ENCODE data around the gene PRAMEF4. TPM values are rescaled to one million over a fixed set of nuclear protein-coding genes. Genes with fewer than 3 reads are reported as not detected.
"Not testable (repeated sequence)": the region's sequence is repeated elsewhere in the genome, so short reads cannot be mapped to it uniquely, and the experiment has no call there.

Gene PRAMEF4
- total RNA-seq (2021) (not detected in 2 replicates), Bru-seq, nascent RNA (not detected), BruChase-seq, experiment 1, labeled RNA remaining after a 2-hour chase (not detected), BruChase-seq, experiment 2, labeled RNA remaining after a 6-hour chase (not detected)
- long read RNA-seq, result 0 reads

DNA sequence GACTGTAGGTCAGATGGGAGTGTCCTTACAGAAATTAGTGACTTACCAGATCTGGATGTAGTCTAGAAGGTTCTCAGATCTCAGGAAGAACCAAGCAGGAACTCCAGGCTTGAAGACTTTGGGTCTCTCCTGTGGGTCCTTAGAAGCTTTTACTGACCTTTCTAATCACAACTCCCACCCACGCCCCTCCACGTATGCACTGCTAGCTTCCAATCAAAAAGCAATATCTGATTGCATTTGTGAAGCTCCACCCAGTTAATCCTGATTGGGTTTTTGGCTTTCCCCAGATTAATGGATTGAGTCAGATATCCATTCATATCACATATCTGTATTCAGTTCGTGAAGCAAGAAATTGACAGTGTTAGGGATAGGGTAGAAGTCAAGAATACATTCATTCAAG is at the start of gene PRAMEF4:
PRAMEF4 (minus strand) TSS at position 101 of the 400 bp plus-strand sequence. CDS start 2,807 bp downstream, outside the sequence.
- H3K9me3 ChIP-seq (ENCODE audit: low read depth, low read length, poor library complexity, severe bottlenecking); H3K4me3 ChIP-seq (ENCODE audit: low read depth, low read length, poor library complexity, severe bottlenecking); H3K27ac ChIP-seq (ENCODE audit: low read depth, low read length, poor library complexity, severe bottlenecking); intact Hi-C loops (cut with micrococcal nuclease; ENCODE audit: unreplicated experiment); POLR2A ChIA-PET (ENCODE audit: low non-redundant PET); H3K27me3 ChIP-seq (replicated peaks; ENCODE audit: insufficient read depth, low read depth, low read length, poor library complexity); H3K36me3 ChIP-seq (ENCODE audit: insufficient read depth, low read length, poor library complexity, severe bottlenecking); H3K4me1 ChIP-seq (ENCODE audit: insufficient read depth, low read length, poor library complexity, severe bottlenecking); DNase-seq (ENCODE audit: low spot score); CTCF ChIA-PET; BruUV-seq (replicated peaks): not testable (repeated sequence)

DNA sequence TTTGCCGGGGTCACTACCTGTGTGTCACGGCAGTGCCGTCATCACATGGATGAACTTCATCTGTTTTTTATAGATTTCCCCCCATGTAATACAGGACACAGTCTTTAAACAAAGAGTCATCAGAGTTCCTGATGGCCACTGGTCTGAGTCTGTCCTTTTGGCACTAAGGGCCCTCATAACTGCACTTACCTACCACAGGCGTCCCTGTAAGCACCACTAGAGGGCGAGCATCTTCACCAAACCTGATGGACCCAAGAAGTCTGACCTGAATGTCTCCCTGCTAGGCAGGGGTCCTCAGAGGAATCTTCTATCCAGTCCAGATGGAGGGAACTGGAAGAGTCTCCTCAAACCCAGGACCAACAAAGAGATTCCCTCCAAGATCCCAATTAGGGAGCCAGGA is 38.4 kb upstream of the PRAMEF4 start:
- BruUV-seq (replicated peaks); H3K36me3 ChIP-seq (ENCODE audit: insufficient read depth, low read length, poor library complexity, severe bottlenecking); H3K27ac ChIP-seq (ENCODE audit: low read depth, low read length, poor library complexity, severe bottlenecking); intact Hi-C loops (cut with micrococcal nuclease; ENCODE audit: unreplicated experiment); DNase-seq (ENCODE audit: low spot score); H3K4me3 ChIP-seq (ENCODE audit: low read depth, low read length, poor library complexity, severe bottlenecking); POLR2A ChIA-PET (ENCODE audit: low non-redundant PET); H3K4me1 ChIP-seq (ENCODE audit: insufficient read depth, low read length, poor library complexity, severe bottlenecking); CTCF ChIA-PET; H3K9me3 ChIP-seq (ENCODE audit: low read depth, low read length, poor library complexity, severe bottlenecking); H3K27me3 ChIP-seq (replicated peaks; ENCODE audit: insufficient read depth, low read depth, low read length, poor library complexity): not testable (repeated sequence)

DNA sequence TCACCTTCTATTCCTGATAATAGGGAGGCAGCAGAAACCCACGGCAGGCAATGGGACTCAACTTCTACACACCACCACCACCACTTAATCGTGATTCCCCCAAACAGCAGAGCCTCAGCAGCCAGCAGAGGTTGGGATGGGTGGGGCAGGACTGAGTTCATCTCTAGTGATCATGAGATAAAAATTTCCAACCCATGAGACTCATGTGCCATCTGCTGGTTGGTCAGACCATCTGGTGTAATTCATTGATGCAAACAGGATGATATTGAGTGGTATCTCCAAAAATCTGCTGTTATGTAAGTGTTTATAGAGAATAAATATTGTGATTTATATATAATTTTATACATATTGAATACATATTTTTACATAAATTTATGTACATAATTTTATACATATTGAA is 35.7 kb upstream of the PRAMEF4 start:
- H3K27ac ChIP-seq (ENCODE audit: low read depth, low read length, poor library complexity, severe bottlenecking); POLR2A ChIA-PET (ENCODE audit: low non-redundant PET); BruUV-seq (replicated peaks); H3K27me3 ChIP-seq (replicated peaks; ENCODE audit: insufficient read depth, low read depth, low read length, poor library complexity); H3K4me3 ChIP-seq (ENCODE audit: low read depth, low read length, poor library complexity, severe bottlenecking); H3K9me3 ChIP-seq (ENCODE audit: low read depth, low read length, poor library complexity, severe bottlenecking); H3K36me3 ChIP-seq (ENCODE audit: insufficient read depth, low read length, poor library complexity, severe bottlenecking); DNase-seq (ENCODE audit: low spot score); CTCF ChIA-PET; H3K4me1 ChIP-seq (ENCODE audit: insufficient read depth, low read length, poor library complexity, severe bottlenecking); intact Hi-C loops (cut with micrococcal nuclease; ENCODE audit: unreplicated experiment): not testable (repeated sequence)

DNA sequence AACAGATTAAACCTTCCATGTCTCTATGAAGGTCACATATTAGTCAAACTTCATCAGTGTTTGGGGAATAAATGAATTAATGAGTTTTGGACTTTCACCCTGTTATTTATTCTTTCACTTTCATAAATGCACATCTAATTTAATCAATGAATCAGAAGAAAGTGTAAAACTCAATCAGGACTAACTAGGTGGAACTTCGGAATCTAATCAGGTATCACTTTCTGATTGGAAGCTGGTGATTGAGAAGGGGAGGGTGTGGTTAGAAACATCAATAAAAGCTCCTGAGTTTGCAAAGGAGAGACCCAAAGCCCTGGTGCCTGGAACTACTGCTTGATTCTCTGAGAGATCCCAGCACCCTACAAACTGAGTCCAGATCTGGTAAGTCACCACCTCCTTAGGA is 30.3 kb upstream of the PRAMEF4 start, which contains the start of gene PRAMEF7:
PRAMEF7 (plus strand) TSS at position 301 of the 400 bp plus-strand sequence. CDS start 1,083 bp downstream, outside the sequence.
- H3K4me1 ChIP-seq (ENCODE audit: insufficient read depth, low read length, poor library complexity, severe bottlenecking); intact Hi-C loops (cut with micrococcal nuclease; ENCODE audit: unreplicated experiment); H3K27ac ChIP-seq (ENCODE audit: low read depth, low read length, poor library complexity, severe bottlenecking); CTCF ChIA-PET; H3K9me3 ChIP-seq (ENCODE audit: low read depth, low read length, poor library complexity, severe bottlenecking); H3K36me3 ChIP-seq (ENCODE audit: insufficient read depth, low read length, poor library complexity, severe bottlenecking); H3K27me3 ChIP-seq (replicated peaks; ENCODE audit: insufficient read depth, low read depth, low read length, poor library complexity); DNase-seq (ENCODE audit: low spot score); POLR2A ChIA-PET (ENCODE audit: low non-redundant PET); H3K4me3 ChIP-seq (ENCODE audit: low read depth, low read length, poor library complexity, severe bottlenecking); BruUV-seq (replicated peaks): not testable (repeated sequence)

DNA sequence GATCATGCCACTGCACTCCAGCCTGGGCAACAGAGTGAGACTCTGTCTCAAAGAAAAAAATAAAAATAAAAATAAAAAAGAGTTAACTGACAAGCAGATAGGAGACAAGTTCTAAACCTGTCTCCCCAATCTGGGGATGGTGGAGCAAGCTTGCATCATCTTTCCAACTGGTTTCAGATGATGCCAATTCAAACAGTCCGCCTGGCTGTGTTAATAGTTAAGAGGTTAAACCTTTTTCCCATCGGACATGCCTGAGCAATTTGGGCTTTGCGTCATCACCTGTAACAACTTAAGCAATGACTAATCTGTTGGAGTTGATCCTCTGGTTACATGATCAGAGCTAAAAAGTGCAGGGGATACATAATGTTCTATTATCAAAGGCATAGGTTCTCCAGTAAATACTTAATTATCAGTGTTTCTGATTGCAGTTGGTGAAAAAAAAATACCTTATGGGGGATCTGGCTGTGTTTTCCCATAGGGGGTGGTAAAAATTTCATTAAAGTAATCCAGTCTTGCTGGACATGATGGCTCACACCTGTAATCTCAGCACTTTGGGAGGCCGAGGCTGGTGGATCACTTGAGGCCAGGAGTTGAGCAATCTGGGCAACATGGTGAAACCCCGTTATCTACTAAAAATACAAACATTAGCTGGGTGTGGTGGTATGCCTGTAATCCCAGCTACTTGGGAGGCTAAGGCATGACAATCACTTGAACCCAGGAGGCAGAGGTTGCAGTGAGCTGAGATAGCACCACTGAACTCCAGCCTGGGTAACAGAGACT is 18.0 kb upstream of the PRAMEF4 start:
- H3K27ac ChIP-seq (ENCODE audit: low read depth, low read length, poor library complexity, severe bottlenecking); DNase-seq (ENCODE audit: low spot score); H3K36me3 ChIP-seq (ENCODE audit: insufficient read depth, low read length, poor library complexity, severe bottlenecking); H3K4me1 ChIP-seq (ENCODE audit: insufficient read depth, low read length, poor library complexity, severe bottlenecking); POLR2A ChIA-PET (ENCODE audit: low non-redundant PET); CTCF ChIA-PET; H3K9me3 ChIP-seq (ENCODE audit: low read depth, low read length, poor library complexity, severe bottlenecking); BruUV-seq (replicated peaks); H3K4me3 ChIP-seq (ENCODE audit: low read depth, low read length, poor library complexity, severe bottlenecking); intact Hi-C loops (cut with micrococcal nuclease; ENCODE audit: unreplicated experiment); H3K27me3 ChIP-seq (replicated peaks; ENCODE audit: insufficient read depth, low read depth, low read length, poor library complexity): not testable (repeated sequence)

GRCh38 chr1:12899186-12899585 is 13.2 kb upstream of the PRAMEF4 start:
- POLR2A ChIA-PET (ENCODE audit: low non-redundant PET); H3K27me3 ChIP-seq (replicated peaks; ENCODE audit: insufficient read depth, low read depth, low read length, poor library complexity); H3K27ac ChIP-seq (ENCODE audit: low read depth, low read length, poor library complexity, severe bottlenecking); H3K9me3 ChIP-seq (ENCODE audit: low read depth, low read length, poor library complexity, severe bottlenecking); H3K4me1 ChIP-seq (ENCODE audit: insufficient read depth, low read length, poor library complexity, severe bottlenecking); CTCF ChIA-PET; BruUV-seq (replicated peaks); intact Hi-C loops (cut with micrococcal nuclease; ENCODE audit: unreplicated experiment); H3K36me3 ChIP-seq (ENCODE audit: insufficient read depth, low read length, poor library complexity, severe bottlenecking); DNase-seq (ENCODE audit: low spot score); H3K4me3 ChIP-seq (ENCODE audit: low read depth, low read length, poor library complexity, severe bottlenecking): not testable (repeated sequence)

GRCh38 chr1:12898170-12898569 is 12.2 kb upstream of the PRAMEF4 start, which contains the start of gene PRAMEF10:
Gene PRAMEF10, minus strand, starts transcription at chr1:12898270. Its CDS starts 2,423 bp downstream, at chr1:12895847.
- POLR2A ChIA-PET (ENCODE audit: low non-redundant PET); H3K27me3 ChIP-seq (replicated peaks; ENCODE audit: insufficient read depth, low read depth, low read length, poor library complexity); CTCF ChIA-PET; H3K36me3 ChIP-seq (ENCODE audit: insufficient read depth, low read length, poor library complexity, severe bottlenecking); BruUV-seq (replicated peaks); H3K4me1 ChIP-seq (ENCODE audit: insufficient read depth, low read length, poor library complexity, severe bottlenecking); H3K9me3 ChIP-seq (ENCODE audit: low read depth, low read length, poor library complexity, severe bottlenecking); H3K4me3 ChIP-seq (ENCODE audit: low read depth, low read length, poor library complexity, severe bottlenecking); intact Hi-C loops (cut with micrococcal nuclease; ENCODE audit: unreplicated experiment); H3K27ac ChIP-seq (ENCODE audit: low read depth, low read length, poor library complexity, severe bottlenecking); DNase-seq (ENCODE audit: low spot score): not testable (repeated sequence)

Measured in A673 (cell line).